ENCODE results near the gene PXN.

GRCh38 chr12:120225200-120225558 lies 40.4 kb downstream of the PXN start:
- TF ChIP-seq GATA2 (IDR thresholded peaks at IDR 0.05; ENCODE audit: low read depth, low read length) (no peak), GATA3 (IDR thresholded peaks at IDR 0.05; ENCODE audit: low read depth, low read length) (no peak)

Measured in SH-SY5Y (cell line).